NCI-H187 treated with DMSO at 0.1 percent for 48 hours (cell line): ENCODE results near the gene INO80D.
"Not testable (repeated sequence)": the region's sequence is repeated elsewhere in the genome, so short reads cannot be mapped to it uniquely, and the experiment has no call there.

Experiments
- DNase-seq: peaks from one replicate; lab custom pipeline; 2025; lab: John Stamatoyannopoulos, UW

INO80D gene, protein sequence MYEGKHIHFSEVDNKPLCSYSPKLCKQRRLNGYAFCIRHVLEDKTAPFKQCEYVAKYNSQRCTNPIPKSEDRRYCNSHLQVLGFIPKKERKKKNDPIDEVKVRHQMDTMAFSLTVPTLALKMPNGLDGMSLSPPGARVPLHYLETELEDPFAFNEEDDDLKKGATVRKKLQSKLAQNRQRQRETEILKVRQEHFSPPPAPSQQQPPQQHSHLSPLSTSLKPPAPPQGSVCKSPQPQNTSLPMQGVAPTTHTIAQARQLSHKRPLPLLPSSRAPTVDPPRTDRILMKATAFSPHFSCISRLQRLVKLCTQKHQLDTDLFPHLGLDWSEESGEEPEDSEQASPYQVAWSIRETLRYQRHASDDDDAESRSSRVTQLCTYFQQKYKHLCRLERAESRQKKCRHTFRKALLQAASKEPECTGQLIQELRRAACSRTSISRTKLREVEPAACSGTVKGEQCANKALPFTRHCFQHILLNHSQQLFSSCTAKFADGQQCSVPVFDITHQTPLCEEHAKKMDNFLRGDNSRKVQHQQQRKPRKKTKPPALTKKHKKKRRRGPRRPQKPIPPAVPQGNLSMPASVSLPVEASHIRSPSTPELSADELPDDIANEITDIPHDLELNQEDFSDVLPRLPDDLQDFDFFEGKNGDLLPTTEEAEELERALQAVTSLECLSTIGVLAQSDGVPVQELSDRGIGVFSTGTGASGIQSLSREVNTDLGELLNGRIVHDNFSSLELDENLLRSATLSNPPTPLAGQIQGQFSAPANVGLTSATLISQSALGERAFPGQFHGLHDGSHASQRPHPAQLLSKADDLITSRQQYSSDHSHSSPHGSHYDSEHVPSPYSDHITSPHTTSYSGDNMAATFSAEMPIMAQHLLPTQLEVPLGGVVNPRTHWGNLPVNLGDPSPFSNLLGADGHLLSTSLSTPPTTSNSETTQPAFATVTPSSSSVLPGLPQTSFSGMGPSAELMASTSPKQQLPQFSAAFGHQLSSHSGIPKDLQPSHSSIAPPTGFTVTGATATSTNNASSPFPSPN

DNA sequence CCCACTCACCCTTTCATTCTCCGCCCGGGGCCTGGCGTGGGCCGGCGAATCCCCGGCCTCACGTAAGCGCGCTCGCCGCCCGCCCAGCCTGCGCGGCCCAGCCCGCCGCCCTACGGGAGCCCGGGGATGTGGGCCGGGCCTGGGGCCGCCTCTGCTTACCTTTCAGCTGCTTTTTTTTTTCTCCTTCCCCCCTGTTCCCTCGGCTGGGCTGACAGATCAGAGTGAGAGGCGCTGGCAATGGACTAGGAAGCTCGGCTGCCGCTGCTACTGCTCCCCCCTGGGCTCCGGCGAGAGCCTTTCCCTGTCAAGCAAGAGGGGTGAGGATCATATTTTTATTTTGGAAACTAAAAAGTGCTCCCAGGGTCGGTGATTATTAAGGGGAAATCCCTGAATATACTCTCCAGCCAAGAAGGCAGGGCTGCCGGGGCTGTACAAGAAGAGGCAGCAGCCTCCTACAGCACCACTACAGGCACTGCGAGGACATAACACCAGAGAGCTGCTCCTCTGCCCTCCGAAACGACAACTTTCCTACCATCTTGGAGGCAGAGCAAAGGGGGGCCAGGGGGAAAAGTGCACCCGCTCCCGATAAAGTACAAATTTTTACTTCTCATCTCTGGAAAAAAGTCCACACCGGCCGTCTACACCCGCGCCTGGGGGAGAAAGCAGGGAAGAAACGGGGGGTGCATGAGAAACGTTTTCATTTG lies at the start of gene INO80D:
INO80D (minus strand) TSS at position 433 of the 704 bp plus-strand sequence. CDS start 23,158 bp downstream, outside the sequence.
- DNase-seq, result no peak

DNA sequence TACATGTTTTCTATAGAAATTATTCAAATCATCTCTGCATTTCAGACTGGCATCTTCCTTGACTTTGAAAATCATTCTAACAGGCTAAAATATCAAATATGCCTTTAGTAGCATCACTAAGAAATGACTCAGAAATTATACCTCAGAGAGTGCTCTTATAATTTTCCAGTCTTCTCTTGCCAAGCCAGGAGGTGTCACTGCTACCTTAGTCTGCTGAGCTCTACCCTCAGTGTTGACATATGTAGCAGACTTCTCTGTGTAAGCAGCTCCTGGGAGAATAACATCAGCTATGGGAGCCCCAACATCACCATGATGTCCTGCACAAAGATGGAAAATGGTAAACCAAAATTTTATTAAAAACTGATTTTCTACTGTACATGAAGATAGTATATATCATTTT lies 41.7 kb upstream of the INO80D start:
- no peak for DNase-seq

DNA sequence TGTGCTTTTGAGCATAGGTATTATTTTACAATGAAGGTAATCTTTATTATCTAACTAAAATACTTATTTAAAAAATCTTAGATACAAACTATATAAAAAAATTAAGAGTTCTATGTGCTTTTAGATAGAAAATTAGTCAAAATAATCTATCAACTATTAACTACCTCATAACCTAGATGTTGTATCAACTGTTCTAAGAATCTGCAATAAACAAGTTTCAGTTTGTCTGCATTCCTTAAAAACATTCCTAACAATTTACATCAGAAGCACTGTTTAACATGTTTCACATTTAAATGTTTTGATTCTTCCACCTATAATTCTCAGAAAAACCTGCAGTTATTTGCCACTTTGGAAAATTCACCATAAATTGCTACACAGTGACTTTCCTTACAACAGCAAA lies 39.9 kb upstream of the INO80D start:
- no peak for DNase-seq

DNA sequence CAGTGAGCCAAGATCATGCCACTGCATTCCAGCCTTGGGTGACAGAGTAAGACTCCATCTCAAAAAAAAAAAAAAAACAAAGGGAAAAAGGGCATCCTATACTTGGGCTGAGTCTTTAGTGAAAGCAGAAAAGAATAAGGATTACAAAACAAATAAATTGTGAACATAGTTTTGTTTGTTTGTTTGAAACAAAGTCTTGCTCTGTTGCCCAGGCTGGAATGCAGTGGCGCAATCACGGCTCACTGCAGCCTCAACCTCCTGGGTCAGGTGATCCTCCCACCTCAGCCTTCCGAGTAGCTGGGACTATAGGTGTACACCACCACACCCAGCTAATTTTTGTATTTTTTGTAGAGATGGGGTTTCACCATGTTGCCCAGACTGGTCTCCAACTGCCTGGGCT lies 36.6 kb upstream of the INO80D start:
- DNase-seq, result not testable (repeated sequence)

DNA sequence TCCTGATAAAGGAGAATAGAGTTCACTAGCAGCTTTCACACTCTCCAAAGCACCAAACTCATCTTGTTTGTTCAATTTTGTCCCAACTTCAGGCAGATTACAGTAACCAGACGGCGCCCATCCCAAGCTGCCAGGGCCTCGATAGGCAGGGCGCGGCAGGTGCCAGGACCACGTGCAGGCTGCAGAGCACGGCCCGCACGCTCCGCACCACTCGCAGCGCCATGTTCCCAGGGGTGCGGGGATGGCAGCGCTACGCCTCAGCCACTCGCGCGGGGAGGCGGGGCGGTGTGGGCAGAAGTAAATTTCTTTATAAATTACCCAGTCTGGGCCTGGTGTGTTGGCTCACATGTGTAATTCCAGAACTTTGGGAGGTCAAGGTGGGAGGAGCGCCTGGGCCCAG lies 30.3 kb upstream of the INO80D start:
- DNase-seq, result no peak

DNA sequence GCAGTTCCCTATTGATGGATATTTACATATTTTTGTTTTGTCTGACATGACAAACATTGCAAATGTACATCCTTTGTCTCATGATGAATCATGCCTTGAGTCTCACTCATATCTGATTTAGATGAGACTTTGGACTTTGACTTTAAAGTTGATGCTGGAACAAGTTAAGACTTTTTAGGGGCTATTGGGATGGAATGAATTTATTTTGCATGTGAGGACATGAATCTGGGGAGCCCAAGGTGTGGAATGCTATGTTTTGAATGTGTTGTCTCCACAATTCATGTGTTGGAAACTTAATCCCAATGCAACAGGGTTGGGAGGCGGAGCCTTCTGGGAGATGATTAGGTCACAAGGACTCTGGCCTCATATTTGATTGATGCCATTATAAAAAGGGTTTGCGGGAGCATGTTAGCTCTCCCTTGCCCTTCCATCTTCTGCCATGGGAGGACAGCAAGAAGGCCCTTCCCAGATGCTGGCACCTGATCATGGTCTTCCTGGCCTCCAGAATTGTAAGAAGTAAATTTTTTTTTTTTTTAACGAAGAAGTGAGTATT lies 29.1 kb upstream of the INO80D start:
- DNase-seq, result no peak

DNA sequence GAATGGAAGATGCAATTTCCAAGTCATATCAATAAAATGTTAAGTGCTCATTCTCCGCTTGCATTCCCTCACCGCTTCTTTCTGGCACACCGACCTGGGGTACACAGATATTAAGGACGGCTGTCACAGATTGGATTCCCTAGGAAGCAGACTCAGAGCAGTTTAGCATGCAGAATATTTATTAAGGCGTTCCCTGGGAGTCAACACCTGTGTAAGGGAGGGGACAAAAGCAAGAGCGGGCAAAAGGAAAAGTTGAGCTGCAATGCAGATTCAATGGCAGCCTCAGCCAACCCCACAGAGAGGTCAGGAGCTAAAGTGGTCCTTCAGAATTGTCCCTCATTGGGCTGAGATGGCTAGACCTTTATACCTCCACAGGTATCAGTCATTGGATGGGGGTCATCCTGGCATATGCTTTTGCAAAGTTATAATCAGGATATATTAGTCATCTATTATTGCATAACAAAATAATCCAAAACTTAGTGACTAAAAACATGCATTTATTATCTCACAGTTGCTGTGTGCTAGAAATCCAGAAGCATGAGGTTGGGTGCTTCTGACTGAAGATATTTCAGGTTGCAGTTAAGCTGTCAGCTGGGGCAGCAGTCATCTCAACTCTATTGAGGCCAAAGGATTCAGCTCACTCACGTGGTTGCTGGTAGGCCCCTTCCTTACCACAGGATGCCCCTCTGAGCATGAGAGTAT lies 27.0 kb upstream of the INO80D start:
- no peak for DNase-seq

DNA sequence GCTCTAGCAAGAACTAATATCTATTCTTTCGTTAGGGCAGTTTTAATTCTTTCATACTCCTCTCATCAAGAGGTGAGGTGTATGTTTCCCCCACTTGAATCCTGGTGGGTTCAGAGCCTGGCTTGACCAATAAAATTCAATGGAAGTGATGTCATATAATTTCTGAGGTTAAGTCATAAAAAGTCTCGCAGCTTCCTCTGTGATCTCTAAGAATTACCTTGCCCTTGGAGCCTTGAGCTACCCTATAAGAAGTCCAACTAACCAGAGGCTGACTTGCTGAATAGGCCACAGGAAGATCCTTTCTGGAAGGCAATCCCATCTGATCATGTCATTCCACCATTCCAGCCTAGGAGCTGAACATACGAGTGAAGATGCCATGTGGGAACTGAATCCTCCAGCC lies 26.1 kb upstream of the INO80D start:
- no peak for DNase-seq

DNA sequence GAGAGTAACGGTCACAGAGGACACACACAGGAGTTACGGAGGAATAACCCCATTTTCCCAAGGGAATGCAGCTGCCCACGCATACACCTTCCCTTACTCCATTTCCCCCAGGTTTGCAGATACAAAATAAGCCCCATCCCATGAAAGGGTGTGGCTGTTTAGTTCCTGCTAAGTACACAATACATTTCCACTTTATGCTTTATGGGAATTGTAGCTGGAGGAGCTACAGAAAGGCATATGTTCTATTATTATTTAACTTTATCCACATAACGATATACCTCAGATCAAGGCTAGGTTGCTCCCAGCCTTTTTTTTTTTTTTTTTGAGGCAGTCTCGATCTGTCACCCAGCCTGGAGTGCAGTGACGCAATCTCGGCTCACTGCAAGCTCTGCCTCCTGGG lies 22.7 kb upstream of the INO80D start:
- no peak for DNase-seq

DNA sequence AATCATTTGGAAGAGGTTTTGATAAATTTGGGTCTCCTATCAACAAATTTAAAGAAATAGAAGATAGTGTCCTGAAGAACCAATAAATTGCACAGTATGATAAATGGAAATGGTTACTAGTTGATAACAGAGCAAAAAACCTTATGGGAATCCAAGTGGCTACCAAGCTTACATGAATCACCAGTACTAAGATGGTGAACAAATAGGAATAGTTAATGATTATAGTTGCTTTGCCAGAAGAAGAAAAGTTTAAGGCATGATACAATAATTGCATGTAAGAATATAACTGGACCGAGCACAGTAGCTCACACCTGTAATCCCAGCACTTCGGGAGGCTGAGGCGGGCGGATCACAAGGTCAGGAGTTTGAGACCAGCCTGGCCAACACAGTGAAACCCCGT lies 19.6 kb upstream of the INO80D start:
- no peak for DNase-seq

DNA sequence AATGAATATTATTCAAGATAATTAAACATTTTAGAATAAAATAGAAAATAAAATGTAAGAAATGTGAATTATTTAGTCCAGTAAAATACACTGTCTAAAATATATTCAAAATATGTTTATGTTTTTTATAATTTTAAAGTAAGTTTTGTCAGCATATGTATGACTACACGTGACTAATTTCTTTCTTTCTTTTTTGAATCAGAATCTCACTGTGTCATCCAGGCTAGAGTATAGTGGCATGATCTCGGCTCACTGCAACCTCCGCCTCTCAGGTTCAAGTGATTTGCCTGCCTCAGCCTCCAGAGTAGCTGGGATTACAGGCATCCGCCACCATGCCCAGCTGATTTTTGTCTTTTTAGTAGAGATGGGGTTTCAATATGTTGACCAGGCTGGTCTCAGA lies 19.1 kb upstream of the INO80D start:
- DNase-seq, result no peak

DNA sequence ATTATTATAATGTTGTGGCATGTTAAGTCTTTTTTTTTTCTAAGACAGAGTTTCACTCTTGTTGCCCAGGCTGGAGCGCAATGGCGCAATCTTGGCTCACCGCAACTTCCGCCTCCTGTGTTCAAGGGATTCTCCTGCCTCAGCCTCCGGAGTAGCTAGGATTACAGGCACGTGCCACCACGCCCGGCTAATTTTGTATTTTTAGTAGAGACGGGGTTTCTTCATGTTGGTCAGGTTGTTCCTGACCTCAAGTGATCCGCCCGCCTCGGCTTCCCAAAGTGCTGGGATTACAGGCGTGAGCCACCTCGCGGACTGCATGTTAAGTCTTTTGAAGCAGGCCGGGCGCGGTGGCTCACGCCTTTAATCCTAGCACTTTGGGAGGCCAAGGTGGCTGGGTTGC lies 12.9 kb upstream of the INO80D start:
- DNase-seq, result not testable (repeated sequence)

DNA sequence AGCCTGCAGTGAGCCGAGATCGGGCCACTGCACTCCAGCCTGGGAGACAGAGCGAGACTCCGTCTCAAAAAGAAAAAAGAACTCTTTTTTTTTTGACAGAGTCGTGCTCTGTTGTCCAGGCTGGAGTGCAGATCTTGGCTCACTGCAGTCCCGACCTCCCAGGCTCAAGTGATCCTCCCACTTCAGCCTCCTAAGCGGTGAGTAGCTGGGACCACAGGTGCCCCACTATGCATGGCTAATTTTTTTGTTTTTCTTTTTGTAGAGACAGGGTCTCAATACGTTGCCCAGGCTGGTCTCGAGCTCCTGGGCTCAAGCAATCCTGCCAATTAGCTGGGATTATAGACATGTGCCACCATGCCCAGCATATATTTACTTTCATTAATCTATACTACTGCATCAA lies 12.5 kb upstream of the INO80D start:
- no peak for DNase-seq

DNA sequence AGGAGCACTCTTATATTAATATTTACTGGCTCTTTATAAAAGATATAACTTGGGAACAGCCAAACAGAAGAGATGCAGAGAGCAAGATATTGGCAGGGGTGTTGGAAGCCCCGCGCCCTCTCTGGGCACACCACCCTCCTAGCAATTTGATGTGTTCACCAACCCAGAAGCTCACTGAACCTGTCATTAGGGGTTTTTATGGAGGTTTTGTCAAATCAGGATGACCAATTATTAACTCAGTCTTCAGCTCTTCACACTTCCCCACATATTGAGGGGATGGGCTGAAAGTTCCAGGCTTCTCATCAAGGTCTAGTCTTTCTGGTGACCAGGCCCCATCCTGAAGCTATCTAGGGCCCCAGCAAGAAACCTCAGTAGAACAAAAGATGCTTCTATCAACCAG lies 10.9 kb upstream of the INO80D start:
- DNase-seq, result no peak

DNA sequence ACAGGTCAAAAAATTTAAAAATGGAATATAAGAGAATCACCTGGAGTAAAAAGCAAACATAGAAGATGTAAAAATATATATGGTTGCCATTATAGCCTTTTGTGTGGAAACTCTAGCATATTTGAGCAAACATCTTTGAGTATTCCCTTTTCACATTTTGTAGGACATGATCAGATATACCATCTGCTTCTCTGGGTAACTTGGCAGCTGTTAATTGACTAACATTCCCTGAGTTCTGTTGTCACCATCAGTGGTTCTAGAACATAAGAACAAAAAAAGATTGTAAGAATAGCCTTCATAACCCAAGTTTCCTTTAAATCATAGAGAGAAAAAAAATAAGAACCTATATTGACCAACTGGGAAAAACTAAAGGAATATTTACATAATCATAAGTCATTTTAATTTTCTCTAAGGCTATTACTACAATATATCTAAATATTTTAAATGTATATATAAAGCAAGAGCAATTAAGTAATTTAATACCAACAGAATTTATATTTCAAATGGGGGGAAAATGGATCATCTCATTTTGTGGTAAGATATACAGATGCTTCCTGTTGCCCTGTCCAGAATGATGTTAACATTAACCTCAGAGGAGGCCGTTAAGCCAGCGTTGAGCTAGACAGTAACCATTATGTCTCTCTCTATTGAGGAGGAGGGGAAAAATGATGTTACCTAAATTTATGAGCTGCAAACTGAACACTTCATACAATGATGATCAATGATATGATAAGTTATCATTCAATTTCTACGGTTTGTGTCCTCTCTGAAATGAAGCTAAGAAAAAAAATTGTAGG lies 9.8 kb upstream of the INO80D start:
- no peak for DNase-seq

DNA sequence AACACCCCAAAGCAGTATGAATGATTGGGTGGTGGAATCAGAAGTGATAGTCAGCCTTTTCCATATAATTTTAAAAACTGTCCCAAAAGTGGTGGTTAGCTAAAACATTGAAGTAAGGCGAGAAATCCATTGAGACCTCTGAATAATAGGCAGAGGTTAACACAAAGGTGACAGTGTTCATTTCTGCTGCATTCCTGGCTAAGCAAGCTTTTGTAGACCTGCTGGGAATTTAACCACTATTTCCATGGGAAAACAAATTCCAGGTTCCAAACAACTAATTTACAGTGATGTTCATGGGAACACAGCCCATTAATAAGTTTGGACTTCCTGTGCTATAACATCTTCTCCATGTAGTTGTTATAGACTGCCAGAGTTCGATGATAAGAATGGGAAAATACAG lies 6.3 kb upstream of the INO80D start:
- DNase-seq, result no peak

DNA sequence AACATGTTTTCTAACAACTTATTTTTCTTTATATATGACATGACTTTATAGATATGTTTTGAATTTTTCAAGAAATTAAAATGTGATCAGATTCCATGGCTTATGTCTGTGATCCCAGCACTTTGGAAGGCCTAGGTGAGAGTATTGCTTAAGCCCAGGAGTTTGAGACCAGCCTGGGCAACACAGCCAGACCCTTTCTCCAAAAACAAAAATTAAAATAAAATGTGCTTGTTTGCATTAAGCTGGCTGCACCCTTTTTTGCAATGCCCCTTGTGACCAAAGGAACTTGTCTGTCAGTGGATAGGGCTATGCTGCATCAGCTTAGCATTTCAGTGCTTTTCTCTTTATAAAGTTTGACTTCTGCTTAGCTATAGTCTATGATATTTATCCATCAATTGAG lies 2.3 kb upstream of the INO80D start:
- no peak for DNase-seq

DNA sequence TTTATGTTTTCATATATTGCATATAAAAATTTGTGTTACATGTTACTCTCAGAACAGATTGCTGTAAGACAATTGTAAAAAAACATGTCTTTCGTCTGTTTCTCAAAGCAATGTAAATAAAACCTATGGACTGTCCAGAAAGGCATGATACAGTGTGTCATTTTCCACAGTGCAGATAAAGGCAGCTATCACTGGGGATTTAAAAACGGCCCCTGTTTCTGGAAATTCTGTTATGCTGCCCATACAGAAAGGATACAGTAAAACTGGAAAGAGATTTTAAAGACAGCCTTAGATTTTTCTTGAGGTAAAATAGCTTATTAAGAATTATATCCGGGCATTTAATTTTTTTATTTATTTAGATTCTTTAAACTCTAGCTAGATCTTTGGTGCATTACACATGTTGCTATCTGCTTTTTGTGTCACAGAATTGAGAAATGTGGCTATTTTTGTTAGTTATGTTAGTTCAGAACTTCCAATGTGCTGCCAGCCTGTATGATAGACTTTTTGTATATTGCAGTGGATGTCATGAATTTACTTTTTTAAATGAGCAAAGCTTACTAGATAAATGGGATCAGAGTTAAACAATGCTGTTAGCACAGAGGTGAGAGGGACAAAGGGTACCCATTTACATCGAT lies 859 bp upstream of the INO80D start:
- no peak for DNase-seq

DNA sequence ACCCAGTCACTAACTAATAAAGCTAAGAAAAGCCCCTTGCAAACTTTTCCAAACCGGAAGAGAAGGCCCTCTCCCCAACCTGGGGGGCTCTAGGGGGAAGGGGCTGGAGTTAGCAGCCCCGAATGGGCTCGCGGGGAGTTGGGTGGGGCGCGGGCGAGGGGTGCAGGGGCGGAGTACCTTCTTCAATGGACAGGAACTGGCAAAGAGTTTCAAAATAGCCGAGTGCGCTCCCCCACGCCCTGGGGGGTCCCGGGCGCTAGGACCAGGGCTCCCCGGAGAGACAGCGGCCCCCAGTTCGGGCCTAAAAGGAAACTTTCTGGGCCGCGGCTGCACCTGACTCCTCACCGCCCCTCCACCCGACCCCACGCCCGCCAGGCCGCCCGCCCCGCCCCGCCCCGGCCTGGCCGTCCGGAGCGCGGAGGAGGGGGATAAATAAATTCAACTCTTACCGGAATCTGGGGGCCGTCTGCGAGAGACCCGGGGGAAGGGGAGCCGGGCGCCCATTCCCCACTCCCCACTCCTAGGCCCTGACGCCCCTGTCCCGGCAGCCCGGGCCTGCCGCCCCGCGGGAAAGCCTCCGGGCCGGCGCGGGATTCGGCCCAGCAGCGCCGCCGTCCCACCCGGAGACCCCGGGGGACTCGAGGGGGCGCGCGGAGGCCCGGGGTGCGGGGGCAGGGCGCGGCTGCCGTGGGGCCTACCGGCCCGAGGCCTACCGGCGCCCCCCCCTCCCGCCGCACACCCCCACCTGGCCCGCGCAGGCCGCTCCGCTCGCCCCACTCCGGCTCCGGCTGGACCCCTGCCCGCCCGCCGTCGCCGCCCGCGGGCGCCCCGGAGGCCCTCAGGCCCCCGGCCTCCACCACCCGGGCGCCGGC lies 868 bp downstream of the INO80D start:
- DNase-seq, result no peak
